ENCODE data around the gene EN2.

EN2 gene

GRCh38 chr7:155431231-155431630 lies 26.7 kb upstream of the EN2 start:
- in situ Hi-C loops (cut with MboI; ENCODE audit: low sequenced_read_pairs, unreplicated experiment), result no loop called here
- DNase-seq (ENCODE audit: low spot score), result no peak
- no peak for TF ChIP-seq CTCF (IDR thresholded peaks at IDR 0.05; ENCODE audit: borderline replicate concordance, control extremely low read depth, extremely low read depth, insufficient read depth, missing control alignments)

- no peak for DNase-seq (ENCODE audit: low spot score)
- in situ Hi-C loops (cut with MboI; ENCODE audit: low sequenced_read_pairs, unreplicated experiment), result no loop called here
- TF ChIP-seq CTCF (IDR thresholded peaks at IDR 0.05; ENCODE audit: borderline replicate concordance, control extremely low read depth, extremely low read depth, insufficient read depth, missing control alignments), result no peak
Measured at GRCh38 chr7:155431711-155432110, 26.2 kb upstream of the EN2 start.

GRCh38 chr7:155435110-155435509 lies 22.8 kb upstream of the EN2 start:
- in situ Hi-C loops (cut with MboI; ENCODE audit: low sequenced_read_pairs, unreplicated experiment), result no loop called here
- TF ChIP-seq CTCF (IDR thresholded peaks at IDR 0.05; ENCODE audit: borderline replicate concordance, control extremely low read depth, extremely low read depth, insufficient read depth, missing control alignments), result no peak
- DNase-seq (ENCODE audit: low spot score), result no peak

GRCh38 chr7:155437836-155438235 lies 20.1 kb upstream of the EN2 start:
- no peak for DNase-seq (ENCODE audit: low spot score)
- no peak for TF ChIP-seq CTCF (IDR thresholded peaks at IDR 0.05; ENCODE audit: borderline replicate concordance, control extremely low read depth, extremely low read depth, insufficient read depth, missing control alignments)
- in situ Hi-C loops (cut with MboI; ENCODE audit: low sequenced_read_pairs, unreplicated experiment), result no loop called here

- no peak for TF ChIP-seq CTCF (IDR thresholded peaks at IDR 0.05; ENCODE audit: borderline replicate concordance, control extremely low read depth, extremely low read depth, insufficient read depth, missing control alignments)
Measured at GRCh38 chr7:155438777-155439176, 19.2 kb upstream of the EN2 start.

GRCh38 chr7:155439311-155440017 lies 18.5 kb upstream of the EN2 start:
- in situ Hi-C loops (cut with MboI; ENCODE audit: low sequenced_read_pairs, unreplicated experiment), result loop anchor here (10.0 kb wide), 1 partner anchor 95 kb away; no protein-coding TSS in a partner anchor
- no peak for DNase-seq (ENCODE audit: low spot score)
- no peak for TF ChIP-seq CTCF (IDR thresholded peaks at IDR 0.05; ENCODE audit: borderline replicate concordance, control extremely low read depth, extremely low read depth, insufficient read depth, missing control alignments)

More at GRCh38 chr7:155438777-155439176, 19.2 kb upstream of the EN2 start:
- in situ Hi-C loops (cut with MboI; ENCODE audit: low sequenced_read_pairs, unreplicated experiment), result no loop called here
- DNase-seq (ENCODE audit: low spot score), result no peak

All from GM13976 (cell line).